Esophagus squamous epithelium (tissue), 5 donors: ENCODE data around the gene STIMATE. TPM values are rescaled to one million over a fixed set of nuclear protein-coding genes. Genes with fewer than 3 reads are reported as not detected.

ENCODE experiments used
- DNase-seq: peaks from one replicate; lab custom pipeline; 2025; lab: John Stamatoyannopoulos, UW
- H3K27ac ChIP-seq, 4 donors: fragments of 200-600 bp; sonication (generic); one replicate each; pipeline ENCODE4 v1.5.1; 2016 to 2019; ENCODE audit warnings: mild to moderate bottlenecking in 1 of 4
- H3K27me3 ChIP-seq, 4 donors: fragments of 200-600 bp; sonication (generic); 1 replicate in 3 of 4; 2 replicates in 1 of 4; pipeline versions ENCODE4 v1.5.1 to v1.6.0; 2017 to 2021; ENCODE audit warnings: antibody characterized with exemption in 1 of 4
- H3K36me3 ChIP-seq, 3 donors: fragments of 200-600 bp; sonication (generic); one replicate each; pipeline ENCODE4 v1.5.1; 2016 to 2019
- H3K4me1 ChIP-seq, 3 donors: fragments of 200-600 bp; sonication (generic); one replicate each; pipeline ENCODE4 v1.5.1; 2017 to 2019
- H3K4me3 ChIP-seq, 4 donors: fragments of 200-600 bp; sonication (generic); 1 replicate in 3 of 4; 2 replicates in 1 of 4; pipeline ENCODE4 v1.5.1; 2016 to 2019; ENCODE audit warnings: mild to moderate bottlenecking in 2 of 4, moderate library complexity in 1 of 4
- H3K9me3 ChIP-seq, 3 donors: fragments of 200-600 bp; sonication (generic); one replicate each; pipeline ENCODE4 v1.5.1; 2016 to 2019
- POLR2A ChIP-seq, 4 donors: fragments of 450-650 bp; IDR thresholded peaks; one replicate each; pipeline ENCODE4 v1.6.1; 2017; ENCODE audit warnings: antibody characterized with exemption in 4 of 4, mild to moderate bottlenecking in 4 of 4, moderate library complexity in 3 of 4
- WGBS, 2 donors: methylation state at CpG; one replicate each; pipeline ENCODE4 v1.1.5; 2018; 5-methylcytosine and 5-hydroxymethylcytosine counted together
- intact Hi-C: fragments of 100-400 bp; cut with DNase I; formaldehyde crosslinking; loops from one replicate; pipeline ENCODE4 v1.15.0; 2022
- total RNA-seq, 4 donors: library from RNA; depleted of rRNA; stranded (reverse); fragments of >200 nt; gene quantifications; one replicate each; pipeline ENCODE4 v1.1.0, GENCODE V29; 2016
- TF ChIP-seq, protein P1 (sequence below), 6 experiments: fragments of 450-650 bp in 4 of 6; fragments of 200-600 bp in 2 of 6; sonication (generic) in 2 of 6; IDR thresholded peaks; one replicate each; pipeline ENCODE4 v1.5.1; 2016 to 2019; ENCODE audit warnings: antibody characterized with exemption in 6 of 6, mild to moderate bottlenecking in 4 of 6, moderate library complexity in 4 of 6
- donor health status: DM: yes; HTN: yes; CAD: no.

Gene STIMATE
- total RNA-seq, 4 donors from 2014 or later, result 7.0 to 14.7 (median 12.4) TPM

DNA sequence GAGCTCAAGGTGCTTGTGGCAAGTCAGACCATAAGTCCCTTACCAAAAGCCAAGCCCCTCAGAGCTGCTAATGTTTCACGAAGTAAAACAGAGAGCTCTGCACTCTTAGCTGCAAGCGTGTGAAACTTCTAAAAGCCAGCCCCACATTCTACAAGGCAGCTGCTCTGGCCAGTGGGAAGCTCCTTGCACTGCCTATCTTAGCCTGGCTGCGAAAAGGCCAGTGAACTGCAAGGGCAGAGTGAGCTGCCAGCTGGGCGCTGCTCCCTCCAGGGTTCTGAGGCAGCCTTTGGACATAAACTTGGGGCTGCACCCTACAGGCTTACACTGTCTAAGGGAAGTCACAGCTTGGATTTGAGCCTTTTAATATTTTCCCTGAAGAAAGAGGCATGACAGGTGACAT, 60.4 kb downstream of the STIMATE start:
- H3K4me3 ChIP-seq, result no peak overlapping the region
- H3K27me3 ChIP-seq, result no peaks in the 10 kb centered on the region
- no peak for DNase-seq
- WGBS, 2 donors, result 81 to 91% methylated on average over 2 to 4 of the region's 4 CpGs
- H3K4me1 ChIP-seq, result peaks cover 0 to 51% (median 13%) of the 10 kb centered on the region in 3 donors
- TF ChIP-seq POLR2A (IDR thresholded peaks at IDR 0.05), result no peak
- TF ChIP-seq, protein P1, sequence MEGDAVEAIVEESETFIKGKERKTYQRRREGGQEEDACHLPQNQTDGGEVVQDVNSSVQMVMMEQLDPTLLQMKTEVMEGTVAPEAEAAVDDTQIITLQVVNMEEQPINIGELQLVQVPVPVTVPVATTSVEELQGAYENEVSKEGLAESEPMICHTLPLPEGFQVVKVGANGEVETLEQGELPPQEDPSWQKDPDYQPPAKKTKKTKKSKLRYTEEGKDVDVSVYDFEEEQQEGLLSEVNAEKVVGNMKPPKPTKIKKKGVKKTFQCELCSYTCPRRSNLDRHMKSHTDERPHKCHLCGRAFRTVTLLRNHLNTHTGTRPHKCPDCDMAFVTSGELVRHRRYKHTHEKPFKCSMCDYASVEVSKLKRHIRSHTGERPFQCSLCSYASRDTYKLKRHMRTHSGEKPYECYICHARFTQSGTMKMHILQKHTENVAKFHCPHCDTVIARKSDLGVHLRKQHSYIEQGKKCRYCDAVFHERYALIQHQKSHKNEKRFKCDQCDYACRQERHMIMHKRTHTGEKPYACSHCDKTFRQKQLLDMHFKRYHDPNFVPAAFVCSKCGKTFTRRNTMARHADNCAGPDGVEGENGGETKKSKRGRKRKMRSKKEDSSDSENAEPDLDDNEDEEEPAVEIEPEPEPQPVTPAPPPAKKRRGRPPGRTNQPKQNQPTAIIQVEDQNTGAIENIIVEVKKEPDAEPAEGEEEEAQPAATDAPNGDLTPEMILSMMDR (IDR thresholded peaks at IDR 0.05), result no peak
- H3K36me3 ChIP-seq, result peaks cover 0 to 48% (median 0%) of the 10 kb centered on the region in 3 donors
- peak overlapping the region in 2 of 4 donors; percentile 13 to 21 for H3K27ac ChIP-seq
- no peaks in the 10 kb centered on the region for H3K9me3 ChIP-seq
- intact Hi-C loops, result no loop called here

DNA sequence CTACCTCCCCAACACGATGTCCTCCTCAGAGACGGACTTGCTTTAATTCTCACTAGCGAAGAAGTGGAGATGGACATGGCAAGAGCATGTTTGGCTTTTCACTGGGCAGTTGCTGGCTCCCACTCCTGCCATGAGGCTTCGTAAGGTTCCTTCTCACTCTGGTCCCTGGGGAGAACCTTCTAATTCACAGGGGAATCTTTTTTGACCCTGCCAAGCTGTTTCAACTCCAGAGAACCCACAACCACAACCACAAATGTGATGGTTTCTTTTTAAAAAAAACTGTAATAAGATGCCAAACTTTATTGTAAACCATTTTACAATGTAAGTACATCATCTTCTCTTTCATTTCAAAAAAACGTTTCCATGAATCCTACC, 60.9 kb downstream of the STIMATE start:
- intact Hi-C loops, result no loop called here
- Histone ChIP-seq H3K27ac (peak overlapping the region in 3 of 4 donors; percentile 56 to 77 (median 64)), H3K9me3 (no peaks in the 10 kb centered on the region), H3K4me1 (peaks cover 0 to 51% (median 19%) of the 10 kb centered on the region in 3 donors), H3K27me3 (no peaks in the 10 kb centered on the region), H3K4me3 (no peak overlapping the region), H3K36me3 (peaks cover 0 to 43% (median 0%) of the 10 kb centered on the region in 3 donors)
- 84 to 85% methylated on average over 4 to 5 of the region's 5 CpGs for WGBS, 2 donors
- DNase-seq, result no peak
- TF ChIP-seq, protein P1 (IDR thresholded peaks at IDR 0.05), result no peak
- TF ChIP-seq POLR2A (IDR thresholded peaks at IDR 0.05), result no peak

DNA sequence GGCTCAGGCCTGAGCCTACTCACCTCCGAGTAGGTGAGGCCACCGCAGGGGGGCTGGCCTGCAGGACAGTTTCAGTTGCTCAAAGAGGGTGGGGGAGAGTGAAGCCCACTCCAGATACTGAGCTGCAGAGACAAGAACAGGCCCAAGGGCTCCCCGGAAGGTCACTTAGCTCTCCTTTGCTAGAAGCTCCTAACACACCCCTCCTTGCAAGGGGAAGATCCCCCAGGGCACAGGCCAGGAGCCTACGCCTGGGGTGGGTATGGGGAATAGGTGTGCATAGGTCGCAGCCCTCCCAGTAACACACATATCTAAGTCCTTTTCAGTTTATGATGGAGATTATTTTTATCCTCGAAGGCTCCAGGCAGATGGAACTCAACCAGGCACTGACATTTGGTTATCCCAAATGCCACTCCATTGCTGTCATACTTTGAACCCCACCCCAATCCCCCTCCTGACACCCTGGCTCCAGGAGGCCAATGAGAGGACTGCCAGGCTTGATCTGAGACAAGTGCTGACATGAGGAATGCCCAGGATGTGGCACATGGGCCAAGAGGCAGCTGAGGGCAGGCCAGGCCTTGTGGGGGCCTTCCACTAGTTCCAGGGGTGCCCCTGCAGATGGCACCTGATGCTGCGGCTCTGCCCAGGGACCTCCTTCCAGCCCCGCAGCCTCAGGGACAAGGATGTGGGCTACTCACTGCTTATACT, 61.4 kb downstream of the STIMATE start:
- Histone ChIP-seq H3K4me3 (peak overlapping the region in 1 of 4 donors; percentile 48), H3K9me3 (no peaks in the 10 kb centered on the region), H3K4me1 (peaks cover 0 to 51% (median 24%) of the 10 kb centered on the region in 3 donors), H3K27me3 (no peaks in the 10 kb centered on the region), H3K27ac (peak overlapping the region; percentile 32 to 77 (median 60)), H3K36me3 (peaks cover 0 to 38% (median 0%) of the 10 kb centered on the region in 3 donors)
- 69 to 82% methylated on average over 4 to 5 of the region's 8 CpGs for WGBS, 2 donors
- TF ChIP-seq POLR2A (IDR thresholded peaks at IDR 0.05), result no peak
- intact Hi-C loops, result no loop called here
- no peak for DNase-seq

DNA sequence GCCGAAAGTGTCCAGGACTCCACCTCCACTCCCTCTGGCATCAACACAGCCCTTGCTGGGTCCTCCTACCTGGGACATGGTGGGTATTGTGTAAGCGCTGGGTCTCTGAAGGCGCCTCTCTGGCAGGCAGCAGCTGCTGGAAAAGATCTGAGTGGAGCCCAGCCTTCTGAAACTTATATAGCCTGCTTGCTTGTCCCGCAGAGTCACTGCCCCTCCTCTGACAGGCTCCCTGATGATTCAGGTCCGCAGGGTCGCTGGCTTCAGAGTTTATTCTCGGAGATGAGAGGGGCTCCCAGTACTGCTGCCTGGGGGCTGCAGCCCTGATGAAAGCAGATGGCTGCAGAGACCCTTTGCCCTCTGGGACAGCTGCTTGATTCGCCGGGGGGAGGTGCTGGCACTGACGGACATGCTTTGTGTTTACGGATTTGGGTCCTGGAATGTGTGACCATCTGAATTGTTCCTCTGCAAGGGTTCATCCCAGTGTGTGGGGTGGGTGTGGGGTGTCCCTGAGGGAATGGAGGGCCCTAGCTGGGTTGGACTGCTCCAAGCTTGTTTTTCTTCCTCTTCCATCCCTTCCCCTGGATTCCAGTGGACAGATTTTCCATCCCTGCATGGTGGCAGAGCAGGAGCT, 62.4 kb downstream of the STIMATE start, which contains the start of gene MUSTN1:
TSS of gene MUSTN1 (minus strand) at position 149 of the 631 bp plus-strand sequence. CDS start at position 78, 71 bp downstream.
- Histone ChIP-seq H3K4me1 (peaks cover 0 to 59% (median 28%) of the 10 kb centered on the region in 3 donors), H3K9me3 (no peaks in the 10 kb centered on the region), H3K27me3 (no peaks in the 10 kb centered on the region), H3K27ac (peak within 1 kb of the TSS; percentile 32 to 77 (median 60)), H3K4me3 (peak within 1 kb of the TSS in 3 of 4 donors; percentile 17 to 48 (median 31)), H3K36me3 (peaks cover 0 to 28% (median 0%) of the 10 kb centered on the region in 3 donors)
- 63 to 68% methylated on average over 2 to 4 of the region's 11 CpGs for WGBS, 2 donors
- TF ChIP-seq, protein P1 (IDR thresholded peaks at IDR 0.05), result no peak
- no peak for TF ChIP-seq POLR2A (IDR thresholded peaks at IDR 0.05)
- intact Hi-C loops, result no loop called here
- DNase-seq, result no peak

DNA sequence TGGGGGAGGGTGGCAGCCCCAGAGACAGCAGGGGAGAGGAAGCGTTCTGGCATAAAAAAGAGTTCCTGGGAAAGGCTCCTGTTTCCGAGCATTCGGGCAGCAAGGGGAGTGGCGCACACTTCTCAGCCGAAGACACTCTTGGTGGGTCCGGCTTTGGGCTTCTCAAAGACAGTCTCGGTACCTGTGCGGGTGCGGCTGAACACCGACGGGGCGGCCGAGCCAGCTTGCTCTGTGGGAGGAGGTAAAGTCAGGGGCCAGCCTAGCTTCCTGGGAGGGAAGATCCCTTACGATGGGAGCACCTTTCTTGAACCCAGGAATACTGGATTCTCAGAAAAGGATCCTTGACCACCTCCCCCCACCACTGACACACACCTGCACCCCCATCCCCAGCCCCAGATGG, 64.1 kb downstream of the STIMATE start:
- TF ChIP-seq POLR2A (IDR thresholded peaks at IDR 0.05), result no peak
- TF ChIP-seq, protein P1 (IDR thresholded peaks at IDR 0.05), result no peak
- Histone ChIP-seq H3K4me3 (peak overlapping the region in 1 of 4 donors; percentile 31), H3K36me3 (peaks cover 0 to 17% (median 0%) of the 10 kb centered on the region in 3 donors), H3K4me1 (peaks cover 0 to 60% (median 28%) of the 10 kb centered on the region in 3 donors), H3K27me3 (no peaks in the 10 kb centered on the region), H3K9me3 (no peaks in the 10 kb centered on the region), H3K27ac (peak overlapping the region in 2 of 4 donors; percentile 56 to 77)
- WGBS, 2 donors, result 86 to 96% methylated on average over 9 to 10 of the region's 14 CpGs
- intact Hi-C loops, result no loop called here
- DNase-seq, result no peak
